T47D (cell line): ENCODE measurements around the gene NACC2.
"Not testable (repeated sequence)": the region's sequence is repeated elsewhere in the genome, so short reads cannot be mapped to it uniquely, and the experiment has no call there.

Experiments used
- DNase-seq, 2 experiments: peaks; one replicate each; pipeline versions ENCODE4 v3.0.0 to v3.0.0-alpha.2; 2011 to 2012; ENCODE audit warnings: low read depth in 1 of 2, low spot score in 1 of 2
- JUND ChIP-seq: IDR thresholded peaks from 2 replicates; pipeline ENCODE4 v1.6.1; 2012; ENCODE audit warnings: low read depth
- in situ Hi-C: cut with HindIII; loops from 2 replicates; pipeline ENCODE4 v1.10.0; 2016; ENCODE audit warnings: low sequenced_read_pairs, low pct_unique_long_range_greater_than_20kb

NACC2 gene

DNA sequence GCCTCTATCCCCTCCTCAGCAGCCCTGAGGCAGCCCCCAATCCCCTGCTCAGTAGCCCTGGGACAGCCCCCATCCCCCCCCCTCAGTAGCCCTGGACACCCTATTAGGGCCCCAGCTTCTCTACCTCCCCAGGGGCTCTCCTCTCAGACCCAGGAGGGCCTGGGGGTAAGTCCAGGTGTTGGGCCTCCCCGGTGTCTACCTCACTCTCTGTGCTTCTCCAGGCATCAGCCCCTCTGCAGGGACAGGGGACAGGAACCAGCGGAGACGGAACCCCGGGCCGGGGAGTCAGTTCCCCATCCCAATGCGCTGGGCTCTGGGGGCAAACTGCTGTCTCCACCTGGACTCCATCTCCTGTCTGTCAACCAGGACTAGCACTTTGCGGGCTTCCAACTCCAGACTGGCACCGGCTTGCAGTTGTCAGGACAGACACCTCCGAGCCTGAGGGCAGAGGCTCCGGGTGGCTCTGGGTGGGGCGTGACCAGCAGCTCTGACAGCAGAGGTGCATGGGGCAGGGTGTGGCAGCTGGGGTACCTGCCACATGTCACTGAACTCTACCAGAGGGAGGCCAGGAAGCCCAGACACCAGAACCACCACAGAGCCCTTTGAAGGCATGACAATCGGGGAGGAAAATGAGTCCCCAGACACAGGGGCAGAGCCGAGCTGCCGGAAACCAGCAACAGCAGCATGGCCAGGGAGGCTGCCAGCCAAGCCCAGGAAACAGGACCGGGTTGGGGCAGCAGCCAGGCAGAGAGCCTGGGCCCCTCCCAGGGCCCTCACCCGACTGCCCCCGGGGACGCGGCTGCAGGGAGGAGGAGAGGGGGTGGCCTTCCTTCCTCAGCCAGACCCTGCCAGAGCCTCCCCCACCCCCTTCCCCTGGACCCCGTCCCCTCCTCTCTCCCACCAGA, 116.2 kb downstream of the NACC2 start:
- DNase-seq = no peak
- in situ Hi-C loops = no loop called here
- TF ChIP-seq JUND = no peak

DNA sequence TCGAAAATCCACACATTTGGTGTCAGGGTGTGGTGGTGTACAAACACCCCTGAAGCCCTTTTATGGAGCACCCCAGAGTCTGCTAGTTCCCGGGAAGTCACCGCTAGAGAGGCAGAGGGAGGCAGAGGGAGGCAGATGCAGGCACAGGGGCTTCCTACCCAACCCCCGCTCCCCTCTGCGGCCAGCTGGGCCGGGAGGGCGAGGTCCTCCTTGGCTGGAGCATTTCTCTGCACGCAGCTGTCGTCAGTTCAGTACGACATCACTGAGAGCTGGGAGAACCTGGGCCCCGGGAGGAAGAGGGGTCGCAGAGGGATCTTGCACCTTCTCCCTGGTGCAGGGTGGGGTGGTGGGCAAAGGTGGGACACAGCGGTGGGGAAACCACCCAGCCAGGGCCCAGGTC, 118.1 kb downstream of the NACC2 start:
- in situ Hi-C loops = no loop called here
- TF ChIP-seq JUND = no peak
- DNase-seq = no peak

DNA sequence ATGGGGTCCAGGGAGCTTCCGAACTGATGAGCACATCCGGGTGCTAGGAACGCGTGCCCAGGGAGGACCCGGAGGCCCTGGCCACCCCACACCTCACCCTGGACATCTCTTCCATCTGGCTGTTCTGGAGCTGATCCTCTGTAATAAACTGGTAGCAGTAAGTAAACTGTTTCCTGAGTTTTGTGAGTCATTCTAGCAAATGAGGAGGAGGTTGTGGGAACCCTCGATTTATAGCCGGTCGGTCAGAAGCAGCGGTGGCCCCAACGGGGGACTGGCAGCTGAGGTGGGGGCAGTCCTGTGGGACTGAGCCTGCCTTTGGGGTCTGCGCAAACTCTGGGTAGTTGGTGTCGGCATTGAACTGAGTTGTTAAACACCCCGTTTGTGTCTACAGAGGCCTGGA, 118.6 kb downstream of the NACC2 start:
- in situ Hi-C loops = no loop called here
- DNase-seq = no peak
- no peak for TF ChIP-seq JUND

DNA sequence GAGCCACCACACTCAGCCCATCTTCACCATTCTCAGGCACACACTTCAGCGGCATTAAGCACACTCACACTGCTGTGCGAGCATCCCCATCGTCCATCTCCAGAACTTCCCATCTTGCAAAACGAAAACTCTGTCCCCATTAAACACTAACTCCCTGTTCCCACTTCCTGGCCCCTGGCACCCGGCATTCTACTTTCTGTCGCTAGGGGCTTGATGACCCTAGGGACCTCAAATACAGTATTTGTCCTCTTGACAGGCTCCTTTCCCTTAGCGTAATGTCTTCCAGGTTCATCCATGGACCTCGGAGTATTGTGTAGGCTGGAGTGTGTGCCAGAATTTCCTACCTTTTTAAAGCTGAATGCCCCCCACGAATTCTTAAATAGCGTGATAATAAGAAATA, 119.3 kb downstream of the NACC2 start:
- DNase-seq = no peak
- no peak for TF ChIP-seq JUND
- in situ Hi-C loops = no loop called here

DNA sequence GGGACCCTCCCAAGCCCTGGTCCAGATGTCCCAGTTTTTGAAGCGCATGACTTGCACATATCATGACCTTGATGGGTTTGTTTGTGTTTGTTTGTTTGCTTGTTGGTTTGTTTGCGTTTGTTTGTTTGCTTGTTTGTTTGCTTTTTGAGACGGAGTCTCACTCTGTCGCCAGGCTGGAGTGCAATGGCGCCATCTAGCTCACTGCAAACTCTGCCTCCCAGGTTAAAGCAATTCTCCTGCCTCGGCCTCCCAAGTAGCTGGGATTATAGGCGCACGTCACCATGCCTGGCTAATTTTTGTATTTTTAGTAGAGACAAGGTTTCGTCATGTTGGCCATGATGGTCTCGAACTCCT, 120.9 kb downstream of the NACC2 start:
- no peak for TF ChIP-seq JUND
- in situ Hi-C loops = no loop called here
- DNase-seq = no peak

DNA sequence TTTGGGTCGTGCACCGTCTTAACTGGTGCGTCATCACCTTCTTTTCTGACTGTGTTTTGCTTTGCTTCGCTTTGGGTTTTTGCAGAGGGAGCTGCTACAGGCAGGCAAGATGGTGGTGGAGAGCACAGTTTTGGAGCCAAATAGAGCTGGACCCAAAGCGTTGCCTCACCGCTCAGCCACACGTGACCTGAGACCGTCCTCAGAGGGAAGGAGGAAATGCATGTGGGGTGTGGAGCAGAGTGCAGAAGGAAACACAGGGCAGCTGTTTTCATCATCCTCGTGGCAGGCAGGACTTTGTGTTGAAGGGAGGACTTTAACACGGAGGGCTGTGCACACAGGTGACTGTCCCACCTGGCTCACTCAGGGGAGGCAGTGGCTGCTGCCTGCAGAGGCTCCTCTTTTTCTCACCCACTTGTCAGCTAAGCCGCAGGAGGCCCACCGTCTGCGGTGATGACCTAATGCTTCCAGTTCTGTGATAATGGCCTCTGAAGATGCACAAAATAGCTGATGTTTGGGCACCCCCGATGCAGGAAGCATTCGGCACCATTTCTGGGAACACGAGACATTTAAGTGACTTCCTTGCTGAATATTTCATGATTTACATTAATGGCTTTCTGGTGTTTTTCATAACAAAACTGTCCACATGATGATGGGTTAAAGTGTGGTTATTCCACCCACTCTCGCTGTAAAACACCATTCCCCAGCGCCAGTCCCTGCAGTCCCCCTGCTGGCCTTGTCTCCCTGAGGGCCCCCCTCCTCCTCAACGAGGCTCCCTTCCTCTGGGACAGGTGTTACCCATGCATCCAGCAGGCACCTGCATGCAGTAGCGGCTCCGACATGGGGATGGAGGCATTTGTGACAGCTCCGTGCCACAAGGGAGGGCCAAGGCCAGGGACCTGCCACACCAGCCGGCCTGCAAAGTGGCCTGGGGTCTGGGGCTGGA, 121.5 kb downstream of the NACC2 start:
- no peak for DNase-seq
- no peak for TF ChIP-seq JUND
- in situ Hi-C loops = no loop called here

DNA sequence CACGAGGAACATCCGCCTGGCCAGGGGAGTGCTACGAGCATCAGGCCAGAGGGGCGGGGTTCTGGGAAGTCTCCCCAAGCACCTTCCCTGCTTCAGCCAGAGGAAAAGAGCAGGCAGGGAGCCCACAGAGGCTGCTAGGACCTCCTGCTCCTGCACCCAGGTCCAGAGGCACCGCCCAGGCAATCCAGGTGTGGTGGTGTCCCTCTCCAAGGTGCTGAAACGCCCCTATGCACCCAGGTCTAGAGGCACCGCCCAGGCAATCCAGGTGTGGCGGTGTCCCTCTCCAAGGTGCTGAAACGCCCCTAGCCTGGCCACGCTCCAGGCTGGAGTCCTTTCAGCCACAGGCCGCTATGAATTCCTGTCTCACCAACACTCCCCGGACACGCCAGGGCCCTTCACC, 123.2 kb downstream of the NACC2 start:
- peak; percentile 89 to 95 for DNase-seq
- in situ Hi-C loops = no loop called here
- TF ChIP-seq JUND = no peak

DNA sequence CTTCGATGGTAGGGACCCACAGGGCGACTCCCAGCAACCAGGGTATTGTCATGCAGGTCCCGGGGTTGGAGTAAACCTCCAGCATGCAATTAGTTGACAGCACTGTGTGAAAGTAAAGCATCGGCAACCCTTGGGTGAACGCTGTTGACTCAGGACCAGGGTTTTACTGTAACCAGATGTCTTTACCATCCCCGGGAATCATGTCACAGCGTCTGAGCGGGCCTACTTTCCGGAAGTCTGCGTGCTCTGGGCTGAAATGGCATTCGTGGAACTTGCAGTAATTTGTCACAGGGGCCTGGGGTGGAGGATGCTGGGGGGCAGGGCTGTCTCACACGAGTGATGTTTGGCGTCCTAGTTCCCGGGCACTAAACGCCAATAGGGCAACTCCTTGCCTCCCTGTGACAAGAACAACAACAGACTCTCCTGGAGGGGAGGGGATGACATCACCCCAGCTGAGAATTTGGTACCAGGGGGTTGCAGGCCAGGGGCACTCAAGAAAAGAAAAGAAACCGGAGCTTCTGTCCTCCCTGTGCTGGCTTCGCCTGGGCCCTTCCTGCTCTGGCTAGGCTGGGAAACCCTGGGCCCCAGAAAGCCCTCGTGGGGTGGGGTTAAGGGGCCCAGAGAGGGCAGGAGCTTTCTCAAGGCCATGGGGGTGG, 123.8 kb downstream of the NACC2 start:
- in situ Hi-C loops = no loop called here
- DNase-seq = no peak
- no peak for TF ChIP-seq JUND

DNA sequence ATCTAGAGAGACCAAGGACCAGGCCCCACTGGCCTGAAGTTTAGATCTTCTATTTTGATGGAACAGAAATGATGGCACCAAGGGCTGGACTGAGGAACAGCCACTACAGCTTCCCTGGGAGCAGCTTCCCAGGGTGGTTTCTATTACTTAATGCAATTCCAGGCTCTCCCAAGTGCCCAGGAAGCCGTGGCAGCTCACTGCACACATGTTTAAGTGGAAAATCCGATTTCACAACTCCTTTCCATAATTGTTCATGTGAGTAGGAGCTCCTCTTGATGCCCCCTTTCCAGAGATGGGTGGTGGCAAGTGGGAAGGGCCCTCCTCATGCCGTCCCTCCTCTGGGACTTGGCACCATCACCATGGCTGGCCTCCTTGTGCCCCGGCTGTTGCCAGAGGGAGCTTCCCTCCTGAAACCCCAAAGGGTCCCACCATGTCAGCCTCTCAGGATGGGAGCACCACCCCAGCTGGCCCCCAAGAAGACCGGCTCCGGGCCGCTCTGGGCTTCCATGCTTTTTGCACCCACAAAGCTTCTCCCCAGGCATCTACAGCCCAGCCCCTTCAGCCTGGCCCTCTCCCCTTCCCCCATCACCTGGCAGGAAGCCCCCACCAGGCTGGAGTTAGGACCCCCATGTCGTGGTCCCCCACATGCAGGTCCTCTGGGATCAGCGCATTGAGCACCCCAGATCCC, 124.8 kb downstream of the NACC2 start:
- TF ChIP-seq JUND = no peak
- in situ Hi-C loops = no loop called here
- no peak for DNase-seq

DNA sequence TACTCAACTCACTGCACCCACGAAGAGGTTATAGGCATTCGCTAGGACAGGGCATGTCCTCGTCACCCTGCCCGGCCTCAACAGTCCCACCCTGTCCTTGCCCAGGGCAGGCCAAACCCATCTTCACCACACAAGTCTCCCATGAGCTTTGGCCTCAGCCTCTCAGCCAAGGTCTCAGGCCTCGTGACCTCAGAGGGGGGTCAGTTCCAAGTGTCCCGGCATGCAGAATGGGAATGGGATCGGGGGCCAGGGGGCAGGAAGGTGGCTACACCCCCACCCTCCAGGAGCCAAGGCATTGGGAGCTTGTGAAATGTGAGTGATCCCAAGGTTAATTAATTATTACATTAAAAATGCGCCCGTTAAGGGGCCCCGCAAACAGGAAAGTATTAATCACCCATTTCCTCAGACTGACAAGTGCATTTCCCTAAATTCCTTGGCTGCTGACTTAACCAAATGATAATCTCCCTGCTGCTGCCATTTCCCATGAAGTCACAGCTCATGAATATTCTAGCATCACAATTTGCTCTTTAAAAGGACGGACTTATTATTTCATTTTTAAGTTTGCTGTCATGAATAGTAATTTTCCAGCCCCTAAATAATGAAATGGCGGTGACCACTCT, 125.9 kb downstream of the NACC2 start:
- no peak for DNase-seq
- TF ChIP-seq JUND = no peak
- in situ Hi-C loops = no loop called here

DNA sequence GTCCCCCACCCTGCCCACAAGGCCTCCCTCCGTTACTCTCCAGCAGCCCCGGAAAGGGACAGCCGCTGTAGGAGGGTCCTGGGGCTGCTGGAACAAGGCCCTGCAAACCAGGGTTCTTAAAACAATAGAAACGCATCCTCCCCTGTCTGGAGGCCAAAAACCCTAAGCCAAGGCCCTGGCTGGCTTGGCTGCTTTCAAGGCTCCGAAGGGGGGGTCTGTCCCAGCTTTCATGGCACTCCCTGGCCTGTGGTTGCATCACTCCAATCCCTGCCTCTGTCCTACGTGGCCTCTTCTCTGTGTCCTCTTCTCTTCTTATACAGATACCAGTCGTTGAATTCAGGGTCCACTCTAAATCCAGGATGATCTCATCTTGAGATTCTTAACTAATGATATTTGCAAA, 126.5 kb downstream of the NACC2 start:
- in situ Hi-C loops = no loop called here
- TF ChIP-seq JUND = no peak
- no peak for DNase-seq

DNA sequence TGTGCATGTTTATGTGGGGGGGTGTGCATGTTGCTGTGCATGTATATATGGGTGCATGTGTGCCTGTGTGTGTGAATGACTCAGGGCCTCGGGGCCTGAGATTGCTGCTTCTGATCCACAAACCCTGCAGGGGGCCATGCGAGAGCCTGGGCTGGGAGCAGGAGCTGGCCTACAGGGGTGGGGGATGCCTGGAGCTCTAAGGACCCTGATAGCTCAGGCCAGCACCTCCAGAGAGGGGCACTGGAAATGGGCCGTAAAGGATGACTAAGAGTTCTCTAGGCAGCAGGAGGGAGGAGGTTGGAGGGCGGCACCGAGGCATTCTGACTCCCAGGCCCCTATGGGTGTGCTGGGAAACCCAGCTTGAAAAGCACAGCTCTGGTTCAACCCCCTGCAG, 127.0 kb downstream of the NACC2 start:
- in situ Hi-C loops = no loop called here
- no peak for TF ChIP-seq JUND
- no peak for DNase-seq

DNA sequence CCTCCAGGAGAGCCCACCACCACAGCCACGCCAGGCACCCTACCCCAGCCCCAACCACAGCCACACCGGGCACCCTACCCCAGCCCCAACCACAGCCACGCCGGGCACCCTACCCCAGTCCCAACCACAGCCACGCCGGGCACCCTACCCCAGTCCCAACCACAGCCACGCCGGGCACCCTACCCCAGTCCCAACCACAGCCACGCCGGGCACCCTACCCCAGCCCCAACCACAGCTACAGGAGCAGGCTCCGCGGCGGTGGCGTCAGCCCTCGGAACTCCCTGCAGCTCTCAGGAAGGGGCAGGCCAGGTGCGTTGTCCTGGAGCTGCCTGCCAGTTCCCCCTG, 128.2 kb downstream of the NACC2 start:
- in situ Hi-C loops = not testable (repeated sequence)

More for the DNA sequence above, 128.2 kb downstream of the NACC2 start:
- not testable (repeated sequence) for DNase-seq
